Panc1 (cell line): Measurements from ENCODE around the gene COQ8B. TPM values are rescaled to one million over a fixed set of nuclear protein-coding genes. Genes with fewer than 3 reads are reported as not detected.

Experiments used
- ATAC-seq: fragments of 200-7000 bp; cut with Tn5 transposase; 2 replicates; pipeline ENCODE4 v1.9.1; 2020; ENCODE audit warnings: mild to moderate bottlenecking, moderate library complexity
- BruUV-seq: library from RNA; stranded (reverse); fragments of 400-500 nt; replicated peaks from 2 replicates; lab custom pipeline; 2021; lab: Mats Ljungman, UMichigan
- CTCF ChIA-PET: fragments of 300-600 bp; sonication (Branson Sonifier 250); formaldehyde crosslinking; loops from one replicate; lab custom pipeline; 2022; ENCODE audit warnings: antibody characterized with exemption; lab: Charles Lee
- POLR2A ChIA-PET: fragments of 300-600 bp; sonication (Branson Sonifier 250); formaldehyde crosslinking; loops from one replicate; lab custom pipeline; 2022; ENCODE audit warnings: antibody characterized with exemption; lab: Charles Lee
- DNase-seq: peaks from one replicate; pipeline ENCODE4 v3.0.0-alpha.2; 2010; ENCODE audit warnings: low read depth, low spot score
- H3K27ac ChIP-seq: 2 replicates; pipeline ENCODE4 v1.5.1; 2011; ENCODE audit warnings: mild to moderate bottlenecking, low read length, inconsistent platforms
- H3K27me3 ChIP-seq: fragments of 200-500 bp; sonication (Bioruptor generic); 2 replicates; pipeline ENCODE4 v1.6.0; 2014; ENCODE audit warnings: low read length, inconsistent platforms; ENCODE audit not compliant: control insufficient read depth, insufficient read depth
- H3K36me3 ChIP-seq: fragments of 200-500 bp; sonication (Bioruptor generic); 2 replicates; pipeline ENCODE4 v1.5.1; 2014; ENCODE audit warnings: inconsistent platforms, mild to moderate bottlenecking, low read length, moderate library complexity; ENCODE audit not compliant: control insufficient read depth, insufficient read depth
- H3K4me1 ChIP-seq: 2 replicates; pipeline ENCODE4 v1.5.1; 2011; ENCODE audit warnings: inconsistent platforms, mild to moderate bottlenecking, low read length, moderate library complexity; ENCODE audit not compliant: control insufficient read depth, insufficient read depth
- H3K4me3 ChIP-seq, 2 experiments: 2 replicates each; pipeline ENCODE4 v1.5.1; 2011 to 2012; ENCODE audit warnings: low read depth in 2 of 2, low read length in 2 of 2, mild to moderate bottlenecking in 2 of 2, inconsistent platforms in 1 of 2, moderate library complexity in 1 of 2
- H3K9me3 ChIP-seq: fragments of 200-500 bp; sonication (Bioruptor generic); 2 replicates; pipeline ENCODE4 v1.5.1; 2014; ENCODE audit warnings: low read depth, mild to moderate bottlenecking, inconsistent platforms, low read length, moderate library complexity; ENCODE audit not compliant: control insufficient read depth, insufficient read depth
- CTCF ChIP-seq: fragments of 450-650 bp; IDR thresholded peaks from 2 replicates; pipeline ENCODE4 v1.5.1; 2017; ENCODE audit warnings: mild to moderate bottlenecking
- POLR2AphosphoS5 ChIP-seq: IDR thresholded peaks from 2 replicates; pipeline ENCODE4 v1.6.1; 2012; ENCODE audit warnings: mild to moderate bottlenecking, low read depth, low read length, moderate library complexity
- REST ChIP-seq, 2 experiments: IDR thresholded peaks; 2 replicates each; pipeline ENCODE4 v1.6.1; 2011 to 2012; ENCODE audit warnings: low read depth in 2 of 2, control low read depth in 1 of 2, low read length in 1 of 2, mild to moderate bottlenecking in 1 of 2, moderate library complexity in 1 of 2; ENCODE audit not compliant: insufficient read depth in 1 of 2
- SIN3A ChIP-seq: IDR thresholded peaks from 2 replicates; pipeline ENCODE4 v1.6.1; 2012; ENCODE audit warnings: low read depth, mild to moderate bottlenecking, low read length, moderate library complexity, borderline replicate concordance; ENCODE audit not compliant: insufficient read depth
- TCF7L2 ChIP-seq: IDR thresholded peaks from 2 replicates; pipeline ENCODE4 v1.6.1; 2011; ENCODE audit warnings: mild to moderate bottlenecking, low read depth, low read length, inconsistent platforms
- in situ Hi-C: cut with HindIII; loops from 2 replicates; pipeline ENCODE4 v1.10.0; 2016; ENCODE audit warnings: low sequenced_read_pairs, low pct_unique_long_range_greater_than_20kb
- intact Hi-C: fragments of 100-400 bp; cut with micrococcal nuclease; formaldehyde crosslinking; loops from one replicate; pipeline ENCODE4 v1.10.0; 2022; ENCODE audit not compliant: unreplicated experiment
- total RNA-seq: library from RNA; stranded (reverse); gene quantifications from one replicate; pipeline ENCODE4 v1.2.1, GENCODE V29; 2021; ENCODE audit not compliant: unreplicated experiment

COQ8B gene
- total RNA-seq, 1 experiment from 2014 or later, result 15.6 TPM

- intact Hi-C loops, result no loop called here
- Histone ChIP-seq H3K9me3 (no peaks in the 10 kb centered on the region), H3K27ac (no peak overlapping the region), H3K4me1 (no peaks in the 10 kb centered on the region), H3K36me3 (no peaks in the 10 kb centered on the region), H3K4me3 (no peak overlapping the region), H3K27me3 (no peaks in the 10 kb centered on the region)
- ChIA-PET CTCF (no interaction called here), POLR2A (no interaction called here)
- in situ Hi-C loops, result no loop called here
- no peak for TF ChIP-seq CTCF
- TF ChIP-seq TCF7L2, result no peak
- TF ChIP-seq REST (IDR thresholded peaks at IDR 0.05; ENCODE audit: insufficient read depth in 1 of 2, low read depth in 2 of 2, low read length in 1 of 2), result no peak
- TF ChIP-seq SIN3A, result no peak
- TF ChIP-seq POLR2AphosphoS5, result no peak
- ATAC-seq (no peak), DNase-seq (no peak)
- no TSS peak for BruUV-seq
These were observed 12.0 kb downstream of the COQ8B start for GRCh38 chr19:40704491-40705361.

GRCh38 chr19:40703029-40703755 lies 13.5 kb downstream of the COQ8B start:
- intact Hi-C loops, result no loop called here
- CTCF ChIA-PET, result interaction anchor here (0.6 kb wide), 1 partner anchor 75 kb away, joined by 3 read pairs; the partner anchor contains the start of gene RAB4B
- in situ Hi-C loops, result no loop called here
- POLR2A ChIA-PET, result no interaction called here
- Histone ChIP-seq H3K4me1 (no peaks in the 10 kb centered on the region), H3K27me3 (no peaks in the 10 kb centered on the region), H3K27ac (no peak overlapping the region), H3K36me3 (no peaks in the 10 kb centered on the region), H3K9me3 (no peaks in the 10 kb centered on the region), H3K4me3 (no peak overlapping the region)
- no TSS peak for BruUV-seq
- ATAC-seq (no peak), DNase-seq (no peak)
- TF ChIP-seq POLR2AphosphoS5, result no peak
